Transverse colon (tissue), 4 donors: ENCODE data around the gene EP400. TPM values are rescaled to one million over a fixed set of nuclear protein-coding genes. Genes with fewer than 3 reads are reported as not detected.

Source experiments
- DNase-seq: peaks from one replicate; pipeline ENCODE4 v3.0.0-alpha.2; 2019
- H3K27ac ChIP-seq, 4 donors: fragments of 200-600 bp; sonication (generic); 2 replicates each; pipeline ENCODE4 v1.5.1; 2016 to 2018; ENCODE audit warnings: inconsistent platforms in 4 of 4
- H3K27me3 ChIP-seq: fragments of 200-600 bp; sonication (generic); 2 replicates; pipeline ENCODE4 v1.5.1; 2017; ENCODE audit warnings: inconsistent platforms
- H3K36me3 ChIP-seq, 4 donors: fragments of 200-600 bp; sonication (generic); 2 replicates each; pipeline ENCODE4 v1.5.1; 2017 to 2019; ENCODE audit warnings: inconsistent platforms in 4 of 4
- H3K4me1 ChIP-seq, 4 donors: fragments of 200-600 bp; sonication (generic); 2 replicates each; pipeline ENCODE4 v1.5.1; 2017 to 2020; ENCODE audit warnings: inconsistent platforms in 4 of 4
- H3K4me3 ChIP-seq, 4 donors: fragments of 200-600 bp; sonication (generic); 1 replicate in 1 of 4; 2 replicates in 3 of 4; pipeline versions ENCODE4 v1.5.1 to v1.6.1; 2017 to 2019; ENCODE audit warnings: inconsistent platforms in 4 of 4
- H3K9me3 ChIP-seq, 2 donors: fragments of 200-600 bp; sonication (generic); 2 replicates each; pipeline ENCODE4 v1.5.1; 2017 to 2019; ENCODE audit warnings: inconsistent platforms in 2 of 2
- CTCF ChIP-seq, 5 experiments: fragments of 200-600 bp in 3 of 5; fragments of 450-650 bp in 2 of 5; sonication (generic) in 3 of 5; IDR thresholded peaks; 1 replicate in 2 of 5; 2 replicates in 3 of 5; pipeline ENCODE4 v1.5.1; 2016 to 2017; ENCODE audit warnings: antibody characterized with exemption in 5 of 5, inconsistent platforms in 3 of 5, mild to moderate bottlenecking in 2 of 5, moderate library complexity in 1 of 5
- EP300 ChIP-seq: sonication (generic); formaldehyde crosslinking; IDR thresholded peaks from one replicate; pipeline ENCODE4 v1.6.1; 2017; ENCODE audit warnings: antibody characterized with exemption, low read depth
- POLR2A ChIP-seq: fragments of 450-650 bp; IDR thresholded peaks from one replicate; pipeline ENCODE4 v1.6.1; 2016; ENCODE audit warnings: antibody characterized with exemption, mild to moderate bottlenecking, moderate library complexity
- POLR2AphosphoS5 ChIP-seq, 3 donors: sonication (generic); formaldehyde crosslinking; IDR thresholded peaks; one replicate each; pipeline ENCODE4 v1.6.1; 2016; ENCODE audit warnings: antibody characterized with exemption in 3 of 3
- WGBS, 2 donors: methylation state at CpG; one replicate each; pipeline ENCODE4 v1.1.5; 2018; ENCODE audit warnings: low coverage in 1 of 2; 5-methylcytosine and 5-hydroxymethylcytosine counted together
- in situ Hi-C, 4 donors: fragments of 200-750 bp; cut with MboI; loops; one replicate each; pipeline versions ENCODE4 v1.15.0 to v1.15.1; 2017; ENCODE audit warnings: low sequenced_read_pairs in 3 of 4, low pct_ligation_motif_present in 1 of 4, low pct_unique_long_range_greater_than_20kb in 1 of 4
- intact Hi-C: fragments of 100-400 bp; cut with DNase I; formaldehyde crosslinking; loops from one replicate; pipeline ENCODE4 v1.15.1; 2023; ENCODE audit warnings: low total_unique reads
- total RNA-seq, 4 donors: library from RNA; depleted of rRNA; stranded (reverse); fragments of >200 nt; gene quantifications; one replicate each; pipeline ENCODE4 v1.1.0, GENCODE V29; 2016

Gene EP400
- total RNA-seq, 4 donors from 2014 or later = 25.4 to 67.3 (median 37.5) TPM

- intact Hi-C loops = no loop called here
- H3K27me3 ChIP-seq = no peaks in the 10 kb centered on the region
- H3K4me3 ChIP-seq = no peak overlapping the region
- H3K9me3 ChIP-seq = no peaks in the 10 kb centered on the region
- no peak overlapping the region for H3K27ac ChIP-seq
- WGBS, 2 donors = 89 to 100% methylated on average over 1 of the region's 1 CpG
- no peaks in the 10 kb centered on the region for H3K4me1 ChIP-seq
- TF ChIP-seq CTCF (IDR thresholded peaks at IDR 0.05) (no peak), POLR2AphosphoS5 (IDR thresholded peaks at IDR 0.05) (no peak), EP300 (no peak), POLR2A (no peak)
- no peak for DNase-seq
- H3K36me3 ChIP-seq = peaks cover 0 to 14% (median 3%) of the 10 kb centered on the region in 4 donors
- in situ Hi-C loops = no loop called here
Observed at GRCh38 chr12:132000286-132000872, 50.6 kb downstream of the EP400 start.

- H3K4me1 ChIP-seq = no peaks in the 10 kb centered on the region
- no peak for TF ChIP-seq POLR2A
- TF ChIP-seq POLR2AphosphoS5 (IDR thresholded peaks at IDR 0.05) = no peak
- TF ChIP-seq EP300 = no peak
- TF ChIP-seq CTCF (IDR thresholded peaks at IDR 0.05) = no peak
- 70% methylated on average over 1 of the region's 1 CpG; no CpG with 5 or more reads in 1 of the 2 donors for WGBS, 2 donors
- in situ Hi-C loops (no loop called here), intact Hi-C loops (no loop called here)
- H3K36me3 ChIP-seq = peaks cover 0 to 27% (median 9%) of the 10 kb centered on the region in 4 donors
- no peaks in the 10 kb centered on the region for H3K27me3 ChIP-seq
- no peak for DNase-seq
- H3K9me3 ChIP-seq = no peaks in the 10 kb centered on the region
- no peak overlapping the region for H3K4me3 ChIP-seq
- H3K27ac ChIP-seq = no peak overlapping the region
Observed at GRCh38 chr12:132003846-132004245, 54.1 kb downstream of the EP400 start.

- no peak for TF ChIP-seq POLR2A
- TF ChIP-seq POLR2AphosphoS5 (IDR thresholded peaks at IDR 0.05) = no peak
- no peak for TF ChIP-seq CTCF (IDR thresholded peaks at IDR 0.05)
- TF ChIP-seq EP300 = no peak
- 91 to 92% methylated on average over 7 to 10 of the region's 10 CpGs for WGBS, 2 donors
- DNase-seq = no peak
- Histone ChIP-seq H3K4me1 (no peaks in the 10 kb centered on the region), H3K36me3 (peaks cover 0 to 24% (median 9%) of the 10 kb centered on the region in 4 donors), H3K27me3 (no peaks in the 10 kb centered on the region), H3K4me3 (no peak overlapping the region), H3K9me3 (no peaks in the 10 kb centered on the region), H3K27ac (no peak overlapping the region)
- in situ Hi-C loops (no loop called here), intact Hi-C loops (no loop called here)
Observed at GRCh38 chr12:132004946-132005345, 55.2 kb downstream of the EP400 start.

GRCh38 chr12:132006056-132006680, 56.4 kb downstream of the EP400 start:
- TF ChIP-seq EP300 (no peak), POLR2A (no peak), CTCF (IDR thresholded peaks at IDR 0.05) (no peak), POLR2AphosphoS5 (IDR thresholded peaks at IDR 0.05) (no peak)
- in situ Hi-C loops = no loop called here

More at GRCh38 chr12:132006056-132006680, 56.4 kb downstream of the EP400 start:
- intact Hi-C loops = no loop called here
- Histone ChIP-seq H3K36me3 (peaks cover 0 to 23% (median 6%) of the 10 kb centered on the region in 4 donors), H3K27ac (no peak overlapping the region), H3K27me3 (no peaks in the 10 kb centered on the region), H3K4me1 (no peaks in the 10 kb centered on the region), H3K9me3 (no peaks in the 10 kb centered on the region), H3K4me3 (no peak overlapping the region)
- DNase-seq = no peak
- 91 to 100% methylated on average over 18 to 19 of the region's 19 CpGs for WGBS, 2 donors
